Measurements from ENCODE around the gene UBE2E2.

DNA sequence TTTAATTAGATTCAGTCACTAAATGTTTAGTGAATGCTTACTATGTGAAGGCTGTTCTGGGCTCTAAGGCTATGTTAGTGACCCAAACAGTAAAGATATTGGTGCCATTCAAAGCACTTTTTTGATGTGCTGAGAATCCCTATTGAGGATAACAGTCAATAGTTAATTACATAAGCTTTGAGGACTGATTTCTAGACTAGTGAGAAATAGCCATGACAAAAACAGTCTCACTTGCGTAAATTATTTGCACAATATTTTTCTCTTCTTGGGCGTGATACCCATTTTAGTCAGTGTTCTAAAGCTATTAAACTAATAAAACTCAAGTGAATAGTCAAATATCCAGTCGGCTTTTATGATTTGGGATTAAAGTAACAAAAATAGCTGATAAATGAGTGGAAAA lies 74.6 kb downstream of the UBE2E2 start:
- TF ChIP-seq EZH2 (IDR thresholded peaks at IDR 0.05; ENCODE audit: borderline replicate concordance, insufficient read depth, low read depth, low read length, poor library complexity, severe bottlenecking), result no peak
- TF ChIP-seq, protein P1, sequence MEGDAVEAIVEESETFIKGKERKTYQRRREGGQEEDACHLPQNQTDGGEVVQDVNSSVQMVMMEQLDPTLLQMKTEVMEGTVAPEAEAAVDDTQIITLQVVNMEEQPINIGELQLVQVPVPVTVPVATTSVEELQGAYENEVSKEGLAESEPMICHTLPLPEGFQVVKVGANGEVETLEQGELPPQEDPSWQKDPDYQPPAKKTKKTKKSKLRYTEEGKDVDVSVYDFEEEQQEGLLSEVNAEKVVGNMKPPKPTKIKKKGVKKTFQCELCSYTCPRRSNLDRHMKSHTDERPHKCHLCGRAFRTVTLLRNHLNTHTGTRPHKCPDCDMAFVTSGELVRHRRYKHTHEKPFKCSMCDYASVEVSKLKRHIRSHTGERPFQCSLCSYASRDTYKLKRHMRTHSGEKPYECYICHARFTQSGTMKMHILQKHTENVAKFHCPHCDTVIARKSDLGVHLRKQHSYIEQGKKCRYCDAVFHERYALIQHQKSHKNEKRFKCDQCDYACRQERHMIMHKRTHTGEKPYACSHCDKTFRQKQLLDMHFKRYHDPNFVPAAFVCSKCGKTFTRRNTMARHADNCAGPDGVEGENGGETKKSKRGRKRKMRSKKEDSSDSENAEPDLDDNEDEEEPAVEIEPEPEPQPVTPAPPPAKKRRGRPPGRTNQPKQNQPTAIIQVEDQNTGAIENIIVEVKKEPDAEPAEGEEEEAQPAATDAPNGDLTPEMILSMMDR (IDR thresholded peaks at IDR 0.05), result no peak

Data from B cell (primary cell).